Nephron (organoid): ENCODE results near the gene FGF18.
"Not testable (repeated sequence)": the region's sequence is repeated elsewhere in the genome, so short reads cannot be mapped to it uniquely, and the experiment has no call there.

Experiments
- H3K27ac Mint-ChIP-seq, 3 experiments: 2 replicates each; pipeline ENCODE4 v1.8.0; 2020; ENCODE audit warnings: mixed read lengths in 3 of 3, mild to moderate bottlenecking in 2 of 3, moderate library complexity in 1 of 3
- H3K27me3 Mint-ChIP-seq: 2 replicates; pipeline ENCODE4 v1.8.0; 2021; ENCODE audit warnings: low read depth, mild to moderate bottlenecking, moderate library complexity, mixed read lengths
- H3K36me3 Mint-ChIP-seq: 2 replicates; pipeline ENCODE4 v1.8.0; 2020; ENCODE audit warnings: low read depth, mixed read lengths
- H3K4me1 Mint-ChIP-seq: 2 replicates; pipeline ENCODE4 v1.8.0; 2020; ENCODE audit warnings: mixed read lengths
- H3K4me3 Mint-ChIP-seq, 3 experiments: 2 replicates each; pipeline ENCODE4 v1.8.0; 2020; ENCODE audit warnings: mild to moderate bottlenecking in 3 of 3, mixed read lengths in 3 of 3, moderate library complexity in 2 of 3
- H3K9me3 Mint-ChIP-seq: 2 replicates; pipeline ENCODE4 v1.8.0; 2020; ENCODE audit warnings: mixed read lengths
- TF ChIP-seq, protein P1 (sequence below), 3 experiments: fragments of 200-600 bp; sonication (generic); IDR thresholded peaks; one replicate each; pipeline ENCODE4 v1.5.0; 2021; ENCODE audit warnings: antibody characterized with exemption in 3 of 3; ENCODE audit not compliant: unreplicated experiment in 3 of 3

FGF18 gene

DNA sequence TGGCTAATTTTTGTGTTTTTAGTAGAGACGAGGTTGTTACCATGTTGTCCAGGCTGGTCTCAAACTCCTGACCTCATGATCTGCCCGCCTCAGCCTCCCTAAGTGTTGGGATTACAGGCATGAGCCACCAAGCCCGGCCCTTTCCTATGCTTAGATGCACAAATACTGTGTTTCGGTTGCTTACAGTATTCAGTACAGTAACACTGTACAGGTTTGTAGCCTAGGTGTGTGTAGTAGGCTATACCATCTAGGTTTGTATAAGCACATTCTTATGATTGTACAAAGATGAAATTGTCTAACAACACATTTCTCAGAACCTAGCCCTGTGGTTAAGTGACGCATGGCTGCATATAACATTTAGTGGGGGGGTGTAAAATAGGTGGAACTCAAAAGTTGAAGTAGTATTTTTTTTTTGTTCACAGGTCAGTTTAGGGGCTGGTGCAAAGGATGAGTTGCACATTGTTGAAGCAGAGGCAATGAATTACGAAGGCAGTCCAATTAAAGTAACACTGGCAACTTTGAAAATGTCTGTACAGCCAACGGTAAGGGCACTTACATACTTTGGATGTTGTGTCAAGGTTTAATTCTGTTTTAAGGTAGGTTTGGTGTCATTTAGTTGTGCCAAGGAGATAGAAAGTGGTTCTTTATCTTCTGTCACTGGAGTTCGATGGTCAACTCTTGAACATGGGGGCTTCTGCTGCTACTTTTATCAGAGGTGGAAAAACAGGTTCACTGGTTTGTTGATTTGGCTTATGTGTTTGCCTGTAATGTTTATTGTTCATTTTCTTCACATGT lies 28.4 kb upstream of the FGF18 start:
- Mint-ChIP-seq H3K9me3 (no peaks in the 10 kb centered on the region), H3K4me1 (peaks cover 35% of the 10 kb centered on the region), H3K27me3 (no peaks in the 10 kb centered on the region), H3K36me3 (peaks cover 67% of the 10 kb centered on the region), H3K4me3 (peak overlapping the region; percentile 97 to 99 (median 99)), H3K27ac (peak overlapping the region in 1 of 3 experiments; percentile 30)
- TF ChIP-seq, protein P1, sequence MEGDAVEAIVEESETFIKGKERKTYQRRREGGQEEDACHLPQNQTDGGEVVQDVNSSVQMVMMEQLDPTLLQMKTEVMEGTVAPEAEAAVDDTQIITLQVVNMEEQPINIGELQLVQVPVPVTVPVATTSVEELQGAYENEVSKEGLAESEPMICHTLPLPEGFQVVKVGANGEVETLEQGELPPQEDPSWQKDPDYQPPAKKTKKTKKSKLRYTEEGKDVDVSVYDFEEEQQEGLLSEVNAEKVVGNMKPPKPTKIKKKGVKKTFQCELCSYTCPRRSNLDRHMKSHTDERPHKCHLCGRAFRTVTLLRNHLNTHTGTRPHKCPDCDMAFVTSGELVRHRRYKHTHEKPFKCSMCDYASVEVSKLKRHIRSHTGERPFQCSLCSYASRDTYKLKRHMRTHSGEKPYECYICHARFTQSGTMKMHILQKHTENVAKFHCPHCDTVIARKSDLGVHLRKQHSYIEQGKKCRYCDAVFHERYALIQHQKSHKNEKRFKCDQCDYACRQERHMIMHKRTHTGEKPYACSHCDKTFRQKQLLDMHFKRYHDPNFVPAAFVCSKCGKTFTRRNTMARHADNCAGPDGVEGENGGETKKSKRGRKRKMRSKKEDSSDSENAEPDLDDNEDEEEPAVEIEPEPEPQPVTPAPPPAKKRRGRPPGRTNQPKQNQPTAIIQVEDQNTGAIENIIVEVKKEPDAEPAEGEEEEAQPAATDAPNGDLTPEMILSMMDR (IDR thresholded peaks at IDR 0.05; ENCODE audit: unreplicated experiment in 3 of 3): no peak

DNA sequence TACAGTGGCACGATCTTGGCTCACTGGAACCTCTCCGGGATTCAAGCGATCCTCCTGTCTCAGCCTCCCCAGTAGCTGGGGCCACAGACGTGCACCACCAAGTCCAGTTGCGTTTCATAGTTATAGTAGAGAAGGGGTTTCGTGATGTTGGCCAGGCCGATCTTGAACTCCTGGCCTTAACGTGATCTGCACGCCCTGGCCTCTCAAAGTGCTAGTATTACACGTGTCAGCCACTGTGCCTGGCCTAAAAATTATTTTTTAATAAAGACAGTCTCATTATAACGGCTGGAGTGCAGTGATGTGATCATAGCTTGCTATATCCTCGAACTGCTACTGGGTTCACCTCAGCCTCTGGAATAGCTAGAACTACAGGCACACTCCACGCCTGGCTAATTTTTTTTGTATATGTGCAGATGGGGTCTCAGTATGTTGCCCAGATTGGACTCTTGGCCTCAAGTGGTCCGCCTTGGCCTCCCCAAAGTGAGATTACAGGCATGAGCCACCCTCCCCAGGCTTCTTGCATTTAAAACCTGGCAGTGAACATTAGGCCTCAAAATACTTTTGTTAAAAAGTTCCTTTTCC lies 27.4 kb upstream of the FGF18 start:
- no peak overlapping the region for H3K27ac Mint-ChIP-seq

DNA sequence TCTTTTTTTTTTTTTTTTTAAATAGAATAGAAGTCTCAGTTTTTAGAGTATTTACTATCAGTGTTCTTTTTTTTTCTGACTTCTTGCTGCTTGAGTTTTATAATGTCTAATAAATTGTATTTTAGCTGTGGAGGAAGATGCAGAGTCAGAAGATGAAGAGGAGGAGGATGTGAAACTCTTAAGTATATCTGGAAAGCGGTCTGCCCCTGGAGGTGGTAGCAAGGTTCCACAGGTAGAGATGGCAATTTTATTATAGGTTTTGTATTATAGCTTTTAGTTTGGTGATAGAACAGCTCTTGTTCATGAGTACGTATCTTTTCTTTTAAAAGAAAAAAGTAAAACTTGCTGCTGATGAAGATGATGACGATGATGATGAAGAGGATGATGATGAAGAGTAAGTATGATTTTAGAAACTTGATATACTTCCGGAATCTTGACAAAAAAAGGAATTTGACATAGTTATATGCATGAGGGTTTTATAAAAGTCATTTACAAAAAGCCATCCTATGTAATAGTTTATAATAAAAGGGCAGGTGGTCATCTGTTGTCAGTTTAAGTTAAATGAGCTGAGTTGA lies 26.8 kb upstream of the FGF18 start:
- Mint-ChIP-seq H3K27me3 (no peaks in the 10 kb centered on the region), H3K4me1 (peaks cover 40% of the 10 kb centered on the region), H3K4me3 (peak overlapping the region; percentile 18 to 28 (median 19)), H3K36me3 (peaks cover 83% of the 10 kb centered on the region), H3K27ac (no peak overlapping the region), H3K9me3 (no peaks in the 10 kb centered on the region)
- TF ChIP-seq, protein P1 (IDR thresholded peaks at IDR 0.05; ENCODE audit: unreplicated experiment in 3 of 3): no peak

More for the DNA sequence above, 27.4 kb upstream of the FGF18 start:
- no peaks in the 10 kb centered on the region for H3K9me3 Mint-ChIP-seq
- H3K36me3 Mint-ChIP-seq: peaks cover 77% of the 10 kb centered on the region
- H3K4me1 Mint-ChIP-seq: peaks cover 38% of the 10 kb centered on the region
- no peaks in the 10 kb centered on the region for H3K27me3 Mint-ChIP-seq
- TF ChIP-seq, protein P1 (IDR thresholded peaks at IDR 0.05; ENCODE audit: unreplicated experiment in 3 of 3): no peak
- H3K4me3 Mint-ChIP-seq: no peak overlapping the region

DNA sequence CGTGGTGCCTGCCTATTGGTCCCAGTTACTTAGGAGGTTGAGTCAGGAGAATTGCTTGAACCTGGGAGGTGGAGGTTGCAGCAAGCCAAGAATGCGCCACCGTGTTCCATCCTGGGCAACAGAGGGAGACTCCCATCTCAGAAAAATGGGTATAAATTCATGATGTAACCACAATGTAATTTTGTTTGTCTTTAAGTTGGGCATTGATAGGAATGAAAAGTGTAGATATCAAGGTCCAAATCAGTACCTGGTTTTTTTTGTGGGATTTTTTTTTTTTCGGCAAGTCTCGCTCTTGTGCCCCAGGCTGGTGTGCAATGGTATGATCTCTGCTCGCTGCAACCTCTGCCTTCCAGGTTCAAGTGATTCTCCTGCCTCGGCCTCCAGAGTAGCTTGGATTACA lies 24.4 kb upstream of the FGF18 start:
- Mint-ChIP-seq H3K4me3 (no peak overlapping the region), H3K27ac (no peak overlapping the region), H3K9me3 (no peaks in the 10 kb centered on the region), H3K4me1 (peaks cover 33% of the 10 kb centered on the region), H3K36me3 (peaks cover 90% of the 10 kb centered on the region), H3K27me3 (no peaks in the 10 kb centered on the region)
- TF ChIP-seq, protein P1 (IDR thresholded peaks at IDR 0.05; ENCODE audit: unreplicated experiment in 3 of 3): no peak

DNA sequence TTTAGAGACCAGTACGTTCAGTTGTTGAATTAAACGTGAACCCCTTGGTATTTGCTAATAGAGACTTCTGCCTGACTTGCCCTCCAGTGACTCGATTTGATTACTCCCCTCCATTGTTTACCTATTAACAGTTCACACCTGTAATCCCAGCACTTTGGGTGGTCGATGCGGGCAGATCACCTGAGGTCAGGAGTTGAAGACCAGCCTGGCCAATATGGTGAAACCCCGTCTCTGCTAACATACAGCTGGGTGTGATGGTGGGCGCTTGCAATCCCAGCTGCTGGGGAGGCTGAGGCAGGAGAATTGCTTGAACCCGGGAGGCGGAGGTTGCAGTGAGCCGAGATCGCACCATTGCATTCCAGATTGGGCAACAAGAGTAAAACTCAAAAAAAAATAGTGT lies 22.9 kb upstream of the FGF18 start:
- Mint-ChIP-seq H3K4me1 (peaks cover 17% of the 10 kb centered on the region), H3K36me3 (peaks cover 94% of the 10 kb centered on the region)
- not testable (repeated sequence) for H3K4me3 Mint-ChIP-seq, H3K27me3 Mint-ChIP-seq, H3K9me3 Mint-ChIP-seq, H3K27ac Mint-ChIP-seq

DNA sequence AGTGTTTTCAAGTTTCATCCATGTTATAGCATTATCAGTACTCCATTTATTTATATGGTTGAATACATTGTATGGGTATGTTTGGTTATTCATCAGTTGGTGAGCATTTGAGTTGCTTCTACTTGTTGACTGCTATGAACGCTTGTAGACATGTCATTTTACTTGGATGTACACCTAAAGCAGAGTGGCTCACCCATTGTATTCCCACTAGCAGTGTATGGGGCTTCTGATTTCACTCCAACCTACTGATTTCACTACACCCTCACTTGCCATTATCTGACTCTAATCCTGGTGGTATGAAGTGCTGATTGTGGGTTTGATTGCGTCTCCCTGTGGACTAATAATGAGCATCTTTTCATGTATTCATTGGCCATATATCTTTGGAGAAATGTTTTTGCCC lies 22.3 kb upstream of the FGF18 start:
- peaks cover 16% of the 10 kb centered on the region for H3K4me1 Mint-ChIP-seq
- H3K36me3 Mint-ChIP-seq: peaks cover 92% of the 10 kb centered on the region
- H3K27ac Mint-ChIP-seq: no peak overlapping the region
- no peak overlapping the region for H3K4me3 Mint-ChIP-seq
- no peaks in the 10 kb centered on the region for H3K27me3 Mint-ChIP-seq
- H3K9me3 Mint-ChIP-seq: no peaks in the 10 kb centered on the region
- TF ChIP-seq, protein P1 (IDR thresholded peaks at IDR 0.05; ENCODE audit: unreplicated experiment in 3 of 3): no peak
